IPS-18c (cell line): Measurements from ENCODE around the gene OR1J2.

Experiments
- H3K4me3 ChIP-seq: 2 replicates; pipeline ENCODE4 v1.7.0; 2013; ENCODE audit warnings: low read depth, mild to moderate bottlenecking, low read length, moderate library complexity; ENCODE audit not compliant: insufficient read depth
- H3K9me3 ChIP-seq: one replicate; pipeline ENCODE4 v1.6.1; 2013; ENCODE audit warnings: mild to moderate bottlenecking, low read length, moderate library complexity; ENCODE audit not compliant: control insufficient read depth, insufficient read depth

OR1J2 gene, protein sequence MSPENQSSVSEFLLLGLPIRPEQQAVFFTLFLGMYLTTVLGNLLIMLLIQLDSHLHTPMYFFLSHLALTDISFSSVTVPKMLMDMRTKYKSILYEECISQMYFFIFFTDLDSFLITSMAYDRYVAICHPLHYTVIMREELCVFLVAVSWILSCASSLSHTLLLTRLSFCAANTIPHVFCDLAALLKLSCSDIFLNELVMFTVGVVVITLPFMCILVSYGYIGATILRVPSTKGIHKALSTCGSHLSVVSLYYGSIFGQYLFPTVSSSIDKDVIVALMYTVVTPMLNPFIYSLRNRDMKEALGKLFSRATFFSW

DNA sequence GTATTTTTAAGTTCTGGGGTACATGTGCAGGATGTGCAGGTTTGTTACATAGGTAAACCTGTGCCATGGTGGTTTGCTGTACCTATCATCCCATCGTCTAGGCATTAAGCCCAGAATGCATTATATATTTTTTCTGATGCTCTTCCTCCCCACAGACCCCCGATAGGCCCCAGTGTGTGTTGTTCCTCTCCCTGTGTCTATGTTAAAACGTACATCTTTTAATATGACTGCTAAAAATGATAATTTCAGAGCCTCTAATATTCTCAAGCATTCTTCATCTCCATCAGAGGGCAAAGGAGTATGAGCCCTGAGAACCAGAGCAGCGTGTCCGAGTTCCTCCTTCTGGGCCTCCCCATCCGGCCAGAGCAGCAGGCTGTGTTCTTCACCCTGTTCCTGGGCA, at the start of gene OR1J2:
TSS of gene OR1J2 (plus strand) at position 301 of the 400 bp plus-strand sequence. CDS start at position 301, 0 bp downstream.
- Histone ChIP-seq H3K4me3 (no peak within 1 kb of the TSS), H3K9me3 (peaks cover 2% of the 10 kb centered on the region)

DNA sequence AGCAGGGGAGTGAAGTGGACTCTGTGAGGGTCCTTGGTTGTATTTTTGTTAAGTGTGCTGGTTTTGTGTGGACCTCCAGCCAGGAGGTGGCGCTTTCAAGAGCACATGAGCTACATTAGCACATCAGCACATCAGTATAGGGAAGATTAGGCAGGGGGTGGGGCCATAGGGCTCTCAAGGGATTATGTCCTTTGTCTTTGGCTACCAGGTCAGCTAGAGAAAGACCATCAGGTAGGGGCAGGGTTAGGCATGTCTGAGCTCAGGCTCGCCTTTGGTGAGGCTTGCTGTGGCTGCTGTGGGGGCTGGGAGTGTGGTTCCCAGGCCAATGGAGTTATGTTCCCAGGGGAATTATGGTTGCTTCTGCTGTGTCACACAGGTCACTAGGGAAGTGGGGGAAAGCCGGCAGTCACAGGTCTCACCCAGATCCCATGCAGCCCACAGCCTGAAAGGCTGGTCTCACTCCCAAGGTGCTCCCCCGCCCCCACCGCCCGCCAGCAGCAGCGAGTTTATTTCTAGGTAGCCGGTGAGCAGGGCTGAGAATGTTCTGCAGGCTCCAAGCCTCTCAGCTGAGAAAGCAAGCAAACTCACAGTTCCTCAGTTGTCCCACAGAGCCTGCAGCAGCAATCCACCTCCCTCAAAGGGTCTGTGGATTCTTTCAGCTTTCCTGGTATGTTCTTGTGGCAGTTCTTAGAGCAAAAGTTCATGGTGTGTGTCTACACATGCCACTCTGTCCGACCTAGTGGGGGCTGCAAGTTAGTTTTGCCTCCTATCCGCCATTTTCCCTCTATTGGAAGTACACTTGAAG, 46.6 kb upstream of the OR1J2 start:
- Histone ChIP-seq H3K4me3 (peak overlapping the region; percentile 34), H3K9me3 (no peaks in the 10 kb centered on the region)

DNA sequence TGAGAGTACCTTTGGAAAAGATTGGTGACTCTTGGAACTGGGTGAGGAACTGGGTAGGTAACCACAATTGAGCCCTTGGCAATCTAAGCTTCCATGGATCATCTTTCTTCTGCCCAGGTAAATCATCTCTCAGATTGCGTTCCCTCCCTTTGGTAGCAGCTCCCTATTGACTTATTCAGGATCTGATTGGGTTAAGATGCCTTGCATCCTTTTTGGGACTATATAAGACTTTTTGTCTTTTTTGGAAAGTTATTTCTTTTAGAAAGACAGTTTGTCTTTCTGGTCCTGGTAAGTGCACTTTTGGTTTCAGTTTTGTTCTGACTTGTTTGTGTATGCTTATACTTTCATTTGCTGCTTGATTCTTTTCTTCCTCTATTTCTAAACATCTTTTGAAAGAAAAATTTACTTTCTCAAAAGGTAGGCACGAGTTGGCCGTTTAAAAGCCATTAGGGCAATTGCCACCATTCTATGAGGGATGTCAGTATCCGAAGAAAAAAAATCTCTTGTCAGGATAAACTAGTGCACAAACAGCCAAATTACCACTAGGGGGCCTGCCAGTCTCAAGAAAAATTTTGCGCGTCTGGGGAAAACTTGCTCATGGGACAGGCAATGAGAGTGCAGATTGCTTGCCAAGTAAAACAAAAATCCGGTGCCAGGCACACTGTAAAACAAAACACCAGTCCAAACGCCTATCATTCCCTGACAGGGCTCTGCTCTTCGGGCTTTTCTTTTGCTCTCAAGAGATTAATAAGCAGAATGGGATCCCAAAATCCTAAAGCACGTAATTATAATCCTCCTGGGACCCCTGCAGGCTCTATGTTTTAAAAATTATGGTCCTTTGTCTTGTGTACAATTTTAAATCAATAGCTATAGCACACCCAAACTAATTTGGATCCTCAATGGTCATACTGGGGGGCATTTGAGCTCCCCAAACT, 45.7 kb upstream of the OR1J2 start:
- Histone ChIP-seq H3K4me3 (no peak overlapping the region), H3K9me3 (peaks cover under 1% of the 10 kb centered on the region)

DNA sequence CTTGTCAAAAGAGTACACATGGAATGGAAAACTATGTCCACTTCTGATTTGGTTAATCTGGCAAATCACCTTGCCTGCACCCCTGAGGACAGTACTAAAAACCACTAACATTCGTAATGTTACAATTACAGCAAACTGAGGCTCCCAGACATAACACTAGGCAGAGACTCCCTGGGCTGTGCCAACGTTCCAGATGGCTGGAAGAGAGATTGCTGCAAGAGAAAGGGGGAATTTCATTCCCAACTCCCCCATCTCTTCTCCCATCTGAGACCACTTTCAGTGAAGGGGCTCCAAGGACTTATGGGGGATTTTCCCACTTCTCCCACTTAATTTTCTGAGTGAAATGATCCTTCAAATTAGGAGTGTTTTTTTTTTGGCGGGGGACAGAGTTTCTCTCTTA, 44.1 kb upstream of the OR1J2 start:
- Histone ChIP-seq H3K4me3 (no peak overlapping the region), H3K9me3 (peaks cover 2% of the 10 kb centered on the region)

DNA sequence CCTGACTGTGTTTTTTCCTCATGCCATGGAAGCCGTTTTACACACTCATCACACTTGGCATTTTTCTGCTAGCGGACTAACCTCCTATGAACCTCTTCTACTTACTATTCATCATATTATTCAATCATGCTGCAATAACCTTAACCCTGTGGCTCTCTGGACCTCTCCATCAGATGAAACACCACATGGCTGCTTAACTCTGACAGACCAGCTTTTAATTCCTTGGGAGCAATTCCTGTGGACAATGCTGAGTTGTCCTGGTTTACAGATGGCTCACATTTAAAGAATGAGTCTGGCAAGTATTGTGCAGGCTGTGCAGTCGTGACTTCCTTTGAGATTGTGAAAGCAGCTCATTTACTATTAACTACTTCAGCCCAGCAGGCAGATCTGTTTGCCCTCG, 41.9 kb upstream of the OR1J2 start:
- Histone ChIP-seq H3K4me3 (no peak overlapping the region), H3K9me3 (peaks cover 4% of the 10 kb centered on the region)

DNA sequence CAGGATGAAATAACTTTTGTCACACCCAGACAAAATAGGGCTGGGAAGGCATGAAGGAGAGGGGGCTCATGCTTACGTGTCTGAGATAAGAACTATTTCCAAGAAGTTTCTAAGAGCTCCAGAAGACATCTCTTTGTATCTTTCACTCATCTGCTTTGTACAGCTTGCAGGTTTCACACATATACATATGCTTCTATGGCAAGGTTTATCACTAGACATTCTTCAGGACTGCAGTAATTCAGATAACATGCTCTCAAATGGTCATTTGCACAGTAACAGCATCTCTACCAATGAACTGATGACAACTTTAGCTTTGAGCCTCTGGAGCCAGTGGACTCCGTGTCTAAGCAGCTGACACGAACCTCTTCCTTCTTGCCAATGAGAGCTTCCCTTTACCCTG, 36.0 kb upstream of the OR1J2 start:
- Histone ChIP-seq H3K4me3 (no peak overlapping the region), H3K9me3 (peaks cover 4% of the 10 kb centered on the region)

DNA sequence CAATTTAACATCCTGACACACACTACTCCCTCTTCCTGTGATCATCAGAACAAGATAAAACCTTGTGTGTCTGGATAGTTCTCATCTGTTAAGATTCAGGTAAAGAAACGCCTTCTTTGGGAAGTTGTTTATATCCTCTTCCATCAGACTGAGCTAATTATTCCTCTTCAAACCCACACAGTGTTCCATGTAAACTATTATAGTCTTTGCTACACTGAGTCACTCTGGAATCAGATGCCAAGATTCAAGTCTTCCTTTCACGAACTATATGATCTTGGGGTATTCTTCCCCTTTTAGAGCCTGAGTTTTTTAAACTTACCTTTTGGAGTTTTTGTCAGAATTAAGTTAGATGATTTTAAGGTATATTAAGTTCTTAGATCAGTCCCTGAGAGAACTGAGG, 34.9 kb upstream of the OR1J2 start:
- Histone ChIP-seq H3K4me3 (no peak overlapping the region), H3K9me3 (peaks cover 2% of the 10 kb centered on the region)

DNA sequence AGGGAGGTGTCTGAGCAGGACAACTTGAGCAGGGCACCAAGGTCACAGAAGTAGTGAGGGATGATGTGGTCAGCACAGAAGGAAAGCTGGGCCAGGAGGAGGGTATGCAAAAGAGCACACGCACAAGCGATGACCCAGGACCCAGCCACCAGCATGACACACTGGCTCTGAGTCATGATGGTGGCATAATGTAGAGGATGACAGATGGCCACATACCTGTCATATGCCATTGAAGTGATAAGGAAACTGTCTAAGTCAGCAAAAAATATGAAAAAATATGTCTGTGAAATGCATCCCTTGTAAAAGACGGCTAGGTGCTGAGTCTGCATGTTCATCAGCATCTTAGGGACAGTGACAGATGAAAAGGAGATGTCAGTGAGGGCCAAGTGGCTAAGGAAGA, 33.3 kb upstream of the OR1J2 start:
- Histone ChIP-seq H3K4me3 (no peak overlapping the region), H3K9me3 (no peaks in the 10 kb centered on the region)

DNA sequence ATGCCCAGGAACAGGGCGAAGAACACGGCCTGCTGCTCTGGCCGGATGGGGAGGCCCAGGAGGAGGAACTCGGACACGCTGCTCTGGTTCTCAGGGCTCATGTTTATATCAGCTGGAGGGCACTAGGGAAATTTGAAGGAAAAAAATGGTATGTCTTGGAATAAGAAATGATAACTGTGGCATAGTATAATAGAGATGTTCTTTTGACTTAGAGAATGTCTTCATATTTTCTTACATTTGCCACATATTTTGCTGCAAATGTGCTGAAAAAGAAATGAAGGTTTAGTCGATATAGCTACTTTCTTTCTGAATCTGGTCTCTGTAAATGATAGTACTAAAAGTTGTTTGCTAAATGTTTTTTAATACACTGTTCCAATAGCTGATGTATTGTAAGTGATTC, 32.8 kb upstream of the OR1J2 start, which contains the start of gene OR1J1:
TSS of gene OR1J1 (minus strand) at position 101 of the 400 bp plus-strand sequence. CDS start at position 101, 0 bp downstream.
- Histone ChIP-seq H3K9me3 (no peaks in the 10 kb centered on the region), H3K4me3 (no peak within 1 kb of the TSS)

DNA sequence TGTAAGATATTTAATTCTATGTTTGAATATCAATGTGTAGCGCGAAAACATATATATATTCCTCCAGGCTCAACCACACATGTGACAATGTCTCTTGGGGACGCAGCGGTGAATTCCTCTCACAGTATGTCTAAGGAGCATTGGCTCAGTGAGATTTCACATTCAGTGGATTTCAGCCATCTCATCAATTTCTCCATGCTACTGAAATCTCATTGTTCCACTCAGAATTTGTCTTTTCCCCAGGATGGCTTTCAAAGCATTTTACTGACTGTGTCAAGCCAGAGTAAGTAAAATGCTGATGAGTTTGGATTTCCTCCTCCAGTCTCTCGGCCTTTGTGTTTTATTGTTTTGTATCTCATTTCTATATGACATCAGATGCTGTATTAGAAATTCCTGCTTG, 31.5 kb upstream of the OR1J2 start:
- Histone ChIP-seq H3K9me3 (no peaks in the 10 kb centered on the region), H3K4me3 (no peak overlapping the region)

DNA sequence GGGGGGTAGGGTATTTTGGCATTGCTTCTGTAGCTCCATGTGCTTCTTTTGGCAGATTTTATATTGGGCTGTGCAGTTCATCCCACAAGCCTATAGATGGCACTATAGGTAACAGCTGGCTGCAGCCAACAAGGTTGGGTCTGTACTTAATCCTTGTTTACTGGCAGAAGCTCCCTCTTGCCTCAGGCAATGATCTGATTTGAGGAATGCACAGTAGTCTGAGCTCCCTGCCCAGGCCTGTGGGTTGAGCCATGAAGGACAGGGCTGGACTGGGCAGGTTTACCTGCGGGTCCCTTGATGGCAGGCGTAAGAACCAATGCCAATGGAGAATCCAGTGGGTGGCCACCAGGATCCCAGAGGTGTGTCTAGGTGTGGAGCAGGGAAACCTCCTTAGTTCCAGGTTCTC, 11.7 kb upstream of the OR1J2 start:
- H3K9me3 ChIP-seq: peaks cover 4% of the 10 kb centered on the region
- H3K4me3 ChIP-seq: no peak overlapping the region

DNA sequence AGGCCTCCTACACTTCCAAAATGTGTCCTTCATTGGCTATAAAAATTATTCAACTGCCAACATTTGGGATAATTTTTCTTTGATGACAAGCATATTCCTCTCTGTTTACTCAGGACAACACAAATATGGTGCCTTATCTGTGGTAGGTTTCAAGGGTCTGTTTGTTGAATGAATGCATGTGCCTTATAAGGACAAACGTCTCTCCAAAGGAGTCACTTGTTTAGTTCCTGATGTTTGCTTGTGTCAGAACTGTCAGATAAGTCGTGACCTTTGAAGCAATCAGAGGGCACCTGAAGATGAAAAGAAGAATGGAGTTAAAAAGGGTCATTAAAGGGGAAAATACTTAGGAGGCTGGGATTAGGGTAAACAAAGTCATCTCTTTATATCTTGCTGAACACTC, 3.6 kb upstream of the OR1J2 start:
- H3K4me3 ChIP-seq: no peak overlapping the region
- H3K9me3 ChIP-seq: peaks cover 2% of the 10 kb centered on the region

DNA sequence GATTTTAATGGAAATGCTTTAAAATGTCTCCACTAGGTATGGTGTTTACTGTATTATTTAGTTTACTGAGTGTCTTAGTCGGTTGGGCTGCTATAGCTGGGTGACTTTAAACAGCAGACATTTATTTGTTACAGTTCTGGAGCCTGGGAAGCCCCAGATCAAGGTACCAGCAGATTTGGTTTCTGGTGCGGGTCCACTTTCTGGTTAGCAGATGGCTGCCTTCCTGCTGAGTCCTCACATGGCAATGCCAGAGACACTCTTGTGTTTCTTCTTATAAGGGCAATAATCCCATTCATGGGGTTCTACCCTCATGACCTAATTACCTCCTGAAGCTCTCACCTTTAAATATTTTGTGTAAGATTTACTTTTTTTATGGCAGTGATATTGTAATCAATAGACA, 7.6 kb downstream of the OR1J2 start:
- peaks cover 4% of the 10 kb centered on the region for H3K9me3 ChIP-seq
- no peak overlapping the region for H3K4me3 ChIP-seq

DNA sequence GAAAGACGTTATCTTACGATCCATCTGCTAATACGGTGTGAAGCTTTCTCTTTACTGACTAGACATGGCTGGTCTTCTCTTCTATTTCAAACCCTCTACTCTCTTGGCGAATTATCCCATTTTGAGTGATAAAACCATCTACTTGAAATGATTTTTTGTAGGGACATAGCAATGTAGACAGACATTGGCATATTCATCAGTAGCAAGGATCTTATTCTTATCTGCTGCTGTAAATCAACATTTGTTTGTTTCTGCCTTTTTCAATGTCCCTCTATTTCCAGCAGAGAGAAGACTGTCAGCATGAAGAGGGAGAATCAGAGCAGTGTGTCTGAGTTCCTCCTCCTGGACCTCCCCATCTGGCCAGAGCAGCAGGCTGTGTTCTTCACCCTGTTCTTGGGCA, 8.2 kb downstream of the OR1J2 start, which contains the start of gene OR1J4:
TSS of gene OR1J4 (plus strand) at position 301 of the 400 bp plus-strand sequence. CDS start at position 301, 0 bp downstream.
- Histone ChIP-seq H3K4me3 (no peak within 1 kb of the TSS), H3K9me3 (peaks cover 4% of the 10 kb centered on the region)

DNA sequence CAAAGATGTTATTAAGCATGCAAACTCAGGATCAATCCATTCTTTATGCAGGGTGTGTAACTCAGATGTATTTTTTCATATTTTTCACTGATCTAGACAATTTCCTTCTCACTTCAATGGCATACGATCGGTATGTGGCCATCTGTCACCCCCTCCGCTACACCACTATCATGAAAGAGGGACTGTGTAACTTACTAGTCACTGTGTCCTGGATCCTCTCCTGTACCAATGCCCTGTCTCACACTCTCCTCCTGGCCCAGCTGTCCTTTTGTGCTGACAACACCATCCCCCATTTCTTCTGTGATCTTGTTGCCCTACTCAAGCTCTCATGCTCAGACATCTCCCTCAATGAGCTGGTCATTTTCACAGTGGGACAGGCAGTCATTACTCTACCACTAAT, 8.8 kb downstream of the OR1J2 start:
- H3K4me3 ChIP-seq: no peak overlapping the region
- H3K9me3 ChIP-seq: peaks cover 4% of the 10 kb centered on the region

DNA sequence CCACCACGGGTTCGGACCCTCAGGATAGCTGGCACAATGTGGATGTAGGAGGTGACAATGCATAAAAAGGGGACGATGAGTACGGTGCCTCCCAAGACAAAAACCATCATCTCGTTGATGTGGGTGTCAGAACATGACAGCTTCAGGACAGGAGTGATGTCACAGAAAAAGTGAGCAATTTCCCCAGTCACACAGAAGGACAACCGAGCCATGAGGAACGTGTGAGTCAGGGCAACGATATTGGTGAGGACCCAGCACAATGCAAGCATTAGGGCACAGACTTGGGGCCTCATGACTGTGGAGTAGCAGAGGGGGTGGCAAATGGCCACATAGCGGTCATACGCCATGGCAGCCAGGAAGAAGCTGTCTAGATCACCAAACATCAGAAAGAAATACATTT, 16.0 kb downstream of the OR1J2 start:
- H3K4me3 ChIP-seq: peak overlapping the region; percentile 20; the same call in 1 of the 2 replicates
- H3K9me3 ChIP-seq: peaks cover 2% of the 10 kb centered on the region

DNA sequence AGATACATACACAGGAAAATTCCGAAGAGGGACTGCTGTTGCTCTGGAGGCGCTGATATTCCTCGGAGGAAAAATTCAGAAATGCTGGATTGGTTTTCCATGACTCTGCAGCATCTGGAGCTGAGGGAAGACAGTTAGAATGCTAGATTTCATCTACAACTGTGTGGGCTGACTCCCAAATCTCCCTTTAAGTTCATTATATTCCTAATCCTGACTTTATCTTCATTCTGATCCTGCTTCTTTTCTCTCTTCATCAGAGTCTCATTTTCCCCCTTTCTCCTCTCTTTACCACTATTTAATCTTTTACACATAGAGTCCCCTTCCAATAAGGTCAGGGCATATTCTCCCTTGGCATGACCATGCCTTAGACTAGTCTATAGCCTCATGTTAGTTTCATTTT, 16.6 kb downstream of the OR1J2 start, which contains the start of gene OR1N1:
TSS of gene OR1N1 (minus strand) at position 101 of the 400 bp plus-strand sequence. CDS start at position 101, 0 bp downstream.
- Histone ChIP-seq H3K9me3 (peaks cover 2% of the 10 kb centered on the region), H3K4me3 (peak within 1 kb of the TSS; percentile 20; the same call in 1 of the 2 replicates)
